Activated CD4-positive, alpha-beta T cell treated with anti-CD3 and anti-CD28 coated beads, Interleukin-2, amount 10 ng/mL, durations not matched to agents 24 days and 14 days (primary cell): Measurements from ENCODE around the gene TTC19. TPM values are rescaled to one million over a fixed set of nuclear protein-coding genes. Genes with fewer than 3 reads are reported as not detected.
"Not testable (repeated sequence)": the region's sequence is repeated elsewhere in the genome, so short reads cannot be mapped to it uniquely, and the experiment has no call there.

Source experiments
- DNase-seq: peaks from one replicate; pipeline ENCODE4 v3.0.0; 2022
- H3K27ac Mint-ChIP-seq: one replicate; pipeline ENCODE4 v1.8.0; 2022; ENCODE audit warnings: mild to moderate bottlenecking, mixed read lengths
- H3K27me3 Mint-ChIP-seq: one replicate; pipeline ENCODE4 v1.8.0; 2022; ENCODE audit warnings: mixed read lengths
- H3K36me3 Mint-ChIP-seq: one replicate; pipeline ENCODE4 v1.8.0; 2022; ENCODE audit warnings: low read depth, mild to moderate bottlenecking, mixed read lengths
- H3K4me1 Mint-ChIP-seq: one replicate; pipeline ENCODE4 v1.8.0; 2021; ENCODE audit warnings: mixed read lengths
- H3K4me3 Mint-ChIP-seq: one replicate; pipeline ENCODE4 v1.8.0; 2022; ENCODE audit warnings: mild to moderate bottlenecking, moderate library complexity, mixed read lengths
- H3K9me3 Mint-ChIP-seq: one replicate; pipeline ENCODE4 v1.8.0; 2021; ENCODE audit warnings: mixed read lengths
- intact Hi-C: fragments of 100-400 bp; cut with micrococcal nuclease; formaldehyde crosslinking; loops from one replicate; pipeline ENCODE4 v1.15.1; 2023
- total RNA-seq: library from RNA; stranded (reverse); gene quantifications from 2 replicates; pipeline ENCODE4 v1.2.3, GENCODE V29; 2022

The TTC19 gene
- total RNA-seq, 1 donor from 2014 or later, result 38.9 TPM

DNA sequence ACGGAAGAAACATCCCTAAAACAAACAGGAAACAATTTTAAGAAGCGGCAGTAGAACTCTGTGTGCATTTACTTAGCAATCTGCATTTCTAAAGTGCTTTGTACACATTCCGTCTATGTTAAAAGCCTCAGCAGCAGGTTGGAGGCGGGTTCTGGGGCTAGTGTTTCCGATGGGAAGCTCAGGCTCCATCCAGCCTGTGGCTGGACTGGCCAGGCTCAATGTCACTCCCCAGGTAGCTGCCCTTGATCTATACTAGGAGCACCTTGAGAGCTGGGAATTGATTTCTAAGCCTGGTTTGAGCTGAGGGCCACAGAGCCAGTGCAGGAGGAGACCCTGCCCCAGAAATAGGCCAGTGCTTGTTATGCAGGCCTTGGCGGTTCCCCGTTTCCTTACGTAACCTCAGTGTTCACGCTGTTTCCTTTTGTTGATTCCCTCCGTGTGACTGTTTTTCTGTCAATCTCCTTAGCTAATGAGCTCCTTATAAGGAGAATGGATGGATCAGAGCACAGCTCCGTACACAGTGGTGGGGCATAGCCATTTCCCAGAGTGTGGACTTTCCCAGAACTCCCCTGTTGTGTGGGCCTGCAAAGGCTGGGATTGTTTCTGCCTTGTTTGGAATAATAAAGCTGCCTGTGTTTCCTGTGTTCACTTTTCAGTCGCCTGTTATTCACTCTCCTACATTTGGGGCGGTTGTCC is 33.3 kb upstream of the TTC19 start:
- no peak overlapping the region for H3K27ac Mint-ChIP-seq
- H3K4me3 Mint-ChIP-seq, result no peak overlapping the region
- no peaks in the 10 kb centered on the region for H3K36me3 Mint-ChIP-seq
- H3K9me3 Mint-ChIP-seq, result no peaks in the 10 kb centered on the region
- H3K4me1 Mint-ChIP-seq, result peaks cover 9% of the 10 kb centered on the region
- peaks cover 51% of the 10 kb centered on the region for H3K27me3 Mint-ChIP-seq
- intact Hi-C loops, result no loop called here
- DNase-seq, result no peak

DNA sequence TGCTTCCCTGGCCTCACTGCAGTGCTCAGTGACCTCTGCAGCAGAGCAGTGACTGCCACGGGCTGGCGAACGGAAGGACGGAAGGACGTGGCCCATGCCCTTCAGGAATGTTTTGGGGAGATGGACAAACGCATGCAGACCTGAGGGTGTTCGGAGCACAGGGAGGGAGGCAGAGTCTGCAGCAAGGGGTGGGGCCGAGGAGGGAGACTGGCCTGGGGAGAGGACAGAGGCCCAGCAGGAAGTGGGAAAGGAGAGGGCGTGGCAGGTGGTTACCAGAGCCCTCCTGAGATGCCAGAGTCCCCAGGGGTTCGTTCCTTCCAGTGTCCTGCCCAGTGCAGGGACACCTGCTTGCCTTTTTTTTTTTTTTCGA is 32.8 kb upstream of the TTC19 start:
- Mint-ChIP-seq H3K27ac (no peak overlapping the region), H3K27me3 (peaks cover 46% of the 10 kb centered on the region), H3K9me3 (no peaks in the 10 kb centered on the region), H3K36me3 (no peaks in the 10 kb centered on the region), H3K4me1 (peaks cover 7% of the 10 kb centered on the region), H3K4me3 (no peak overlapping the region)
- intact Hi-C loops, result no loop called here
- no peak for DNase-seq

DNA sequence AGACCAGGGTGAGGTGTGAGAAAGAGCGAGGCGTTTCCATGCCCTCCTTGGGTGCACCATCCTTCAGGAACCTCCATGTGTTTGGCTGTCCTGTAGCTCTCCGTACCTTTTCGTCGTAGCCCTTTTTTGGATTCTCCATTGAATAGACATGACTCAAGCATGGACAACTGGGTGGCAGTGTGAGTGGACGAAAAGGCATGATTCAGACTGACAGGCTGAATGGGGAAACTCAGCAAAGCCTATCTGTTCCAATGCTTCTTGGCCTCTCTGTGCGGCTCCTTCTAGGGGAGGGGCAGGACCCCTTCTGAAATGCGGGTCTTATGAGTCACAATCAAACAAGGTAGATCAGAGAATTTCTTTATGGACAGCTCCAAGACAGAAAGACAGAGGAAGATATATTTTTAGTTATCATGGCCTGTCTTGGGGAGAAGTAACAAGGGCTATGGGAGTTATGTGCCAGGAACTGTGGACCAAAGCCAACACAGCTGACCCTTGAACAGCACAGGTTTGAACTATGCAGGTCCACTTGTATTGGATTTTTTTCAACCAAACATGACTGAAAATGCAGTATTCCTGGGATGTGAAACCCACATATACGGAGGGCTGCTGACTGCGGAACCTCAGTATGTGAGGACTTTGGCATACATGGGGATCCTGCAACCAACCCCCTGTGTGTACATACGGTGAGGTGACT is 31.8 kb upstream of the TTC19 start:
- Mint-ChIP-seq H3K27ac (no peak overlapping the region), H3K4me1 (peaks cover 9% of the 10 kb centered on the region), H3K4me3 (no peak overlapping the region), H3K9me3 (no peaks in the 10 kb centered on the region), H3K27me3 (peaks cover 48% of the 10 kb centered on the region), H3K36me3 (no peaks in the 10 kb centered on the region)
- intact Hi-C loops, result no loop called here
- DNase-seq, result no peak

DNA sequence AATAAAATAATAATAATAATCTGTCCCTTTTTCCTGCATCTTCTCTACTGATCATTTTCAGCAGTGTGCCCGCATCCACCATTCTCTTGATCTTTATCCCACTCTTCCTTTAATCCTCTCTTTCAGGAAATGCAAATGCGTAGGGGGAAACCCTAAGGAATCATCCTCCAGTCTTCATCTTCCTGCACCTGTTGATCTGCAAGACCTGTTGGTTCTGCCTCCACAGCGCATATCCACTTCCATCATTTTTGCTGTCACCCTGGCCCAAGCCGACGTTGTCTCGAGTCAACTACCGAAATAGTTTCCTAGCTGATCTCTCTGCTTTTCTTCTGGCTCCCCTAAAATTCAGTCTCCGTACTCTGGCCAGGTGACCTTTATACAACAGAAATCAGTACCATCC is 30.2 kb upstream of the TTC19 start:
- peaks cover 40% of the 10 kb centered on the region for H3K27me3 Mint-ChIP-seq
- H3K9me3 Mint-ChIP-seq, result no peaks in the 10 kb centered on the region

DNA sequence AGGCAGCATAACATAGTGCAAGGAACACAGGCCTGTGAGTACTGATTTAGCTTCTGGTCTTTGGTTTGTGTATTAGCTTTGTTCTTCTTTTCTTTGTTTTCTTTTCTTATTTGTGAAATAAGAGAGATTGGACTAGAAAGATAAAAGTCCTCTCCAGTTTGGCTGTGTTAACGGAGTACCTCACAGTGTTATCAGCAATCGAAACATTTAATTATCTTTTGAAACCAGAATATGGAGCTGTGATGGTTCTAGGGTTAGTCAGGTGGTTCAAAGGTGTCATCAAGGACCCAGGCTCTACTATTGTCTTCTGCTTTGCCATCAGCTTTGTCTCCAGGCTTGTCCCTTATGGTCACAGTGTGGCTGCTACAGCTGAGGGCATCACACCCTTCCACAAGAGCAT is 29.1 kb upstream of the TTC19 start:
- Mint-ChIP-seq H3K27me3 (peaks cover 34% of the 10 kb centered on the region), H3K36me3 (no peaks in the 10 kb centered on the region), H3K4me1 (peaks cover 10% of the 10 kb centered on the region), H3K4me3 (no peak overlapping the region), H3K9me3 (no peaks in the 10 kb centered on the region), H3K27ac (no peak overlapping the region)
- intact Hi-C loops, result no loop called here
- no peak for DNase-seq

More for the DNA sequence above, 30.2 kb upstream of the TTC19 start:
- Mint-ChIP-seq H3K4me1 (peaks cover 12% of the 10 kb centered on the region), H3K36me3 (no peaks in the 10 kb centered on the region), H3K4me3 (no peak overlapping the region), H3K27ac (no peak overlapping the region)
- intact Hi-C loops, result no loop called here
- DNase-seq, result no peak

DNA sequence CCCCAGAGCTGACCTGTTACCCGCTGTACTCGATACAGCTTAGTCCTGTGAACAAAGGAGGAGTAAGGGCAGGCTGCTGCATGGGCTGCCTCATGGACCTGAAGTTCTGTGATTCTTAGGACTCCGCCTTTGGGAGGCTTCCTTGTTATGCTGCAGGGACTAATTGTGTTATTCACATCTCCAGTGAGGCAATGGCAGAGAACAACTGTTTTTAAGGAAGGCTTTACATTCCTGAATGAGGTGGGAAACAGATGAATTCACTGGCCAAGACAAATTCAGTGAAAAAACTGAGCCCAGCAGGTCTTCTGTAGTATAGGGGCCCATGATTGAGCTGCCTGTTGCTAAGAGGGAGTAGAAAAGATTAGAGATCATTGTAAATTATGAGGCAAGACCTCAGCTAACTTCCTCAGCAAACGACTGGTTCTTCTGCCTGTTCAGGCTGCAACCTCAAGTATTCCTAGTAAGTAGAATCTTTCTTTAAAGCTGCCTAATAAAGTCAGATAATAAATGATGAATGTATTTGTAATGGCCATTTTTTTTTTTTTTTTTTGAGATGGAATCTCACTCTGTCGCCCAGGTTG is 28.4 kb upstream of the TTC19 start:
- no peak for DNase-seq
- Mint-ChIP-seq H3K27me3 (peaks cover 29% of the 10 kb centered on the region), H3K27ac (no peak overlapping the region), H3K4me3 (no peak overlapping the region), H3K9me3 (no peaks in the 10 kb centered on the region), H3K36me3 (no peaks in the 10 kb centered on the region), H3K4me1 (peaks cover 10% of the 10 kb centered on the region)
- intact Hi-C loops, result no loop called here

DNA sequence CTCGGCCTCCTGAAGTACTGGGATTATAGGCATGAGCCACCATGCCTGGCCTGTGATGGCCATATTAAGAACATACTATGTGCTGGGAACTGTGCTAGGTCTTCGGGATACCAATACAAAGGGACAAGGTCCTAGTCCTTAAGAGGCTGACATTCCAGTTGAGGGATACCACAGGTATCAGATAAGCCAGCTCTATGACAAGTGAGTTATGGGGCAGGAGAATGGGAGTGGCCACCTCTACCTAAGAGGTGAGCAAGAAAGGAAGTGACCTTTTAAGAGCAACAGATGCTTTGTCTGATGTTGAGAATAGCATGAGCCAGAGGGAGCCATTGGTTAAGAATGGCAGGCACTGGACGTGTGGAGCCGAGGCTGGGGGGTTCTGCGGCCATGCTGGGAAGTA is 27.7 kb upstream of the TTC19 start:
- Mint-ChIP-seq H3K36me3 (peaks cover 1% of the 10 kb centered on the region), H3K27ac (no peak overlapping the region), H3K9me3 (no peaks in the 10 kb centered on the region), H3K4me3 (no peak overlapping the region), H3K4me1 (peaks cover 5% of the 10 kb centered on the region), H3K27me3 (peaks cover 24% of the 10 kb centered on the region)
- intact Hi-C loops, result no loop called here
- DNase-seq, result no peak

DNA sequence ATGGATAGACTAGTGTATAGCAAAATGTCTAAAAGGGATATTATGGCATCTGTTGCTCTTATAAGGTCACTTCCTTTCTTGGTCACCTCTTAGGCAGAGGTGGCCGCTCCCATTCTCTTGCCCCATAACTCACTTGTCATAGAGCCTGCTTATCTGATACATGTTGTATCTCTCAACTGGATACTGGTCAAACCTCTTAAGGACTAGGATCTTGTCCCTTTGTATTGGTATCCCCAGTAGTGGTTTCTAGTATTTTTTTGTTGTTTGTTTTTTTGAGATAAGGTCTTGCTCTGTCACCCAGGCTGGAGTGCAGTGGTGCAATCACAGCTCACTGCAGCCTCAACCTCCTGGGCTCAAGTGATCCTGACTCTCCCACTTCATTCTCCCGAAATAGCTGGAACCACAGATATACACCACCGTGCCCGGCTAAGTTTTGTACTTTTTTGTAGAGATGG is 27.1 kb upstream of the TTC19 start:
- peaks cover 2% of the 10 kb centered on the region for H3K36me3 Mint-ChIP-seq

DNA sequence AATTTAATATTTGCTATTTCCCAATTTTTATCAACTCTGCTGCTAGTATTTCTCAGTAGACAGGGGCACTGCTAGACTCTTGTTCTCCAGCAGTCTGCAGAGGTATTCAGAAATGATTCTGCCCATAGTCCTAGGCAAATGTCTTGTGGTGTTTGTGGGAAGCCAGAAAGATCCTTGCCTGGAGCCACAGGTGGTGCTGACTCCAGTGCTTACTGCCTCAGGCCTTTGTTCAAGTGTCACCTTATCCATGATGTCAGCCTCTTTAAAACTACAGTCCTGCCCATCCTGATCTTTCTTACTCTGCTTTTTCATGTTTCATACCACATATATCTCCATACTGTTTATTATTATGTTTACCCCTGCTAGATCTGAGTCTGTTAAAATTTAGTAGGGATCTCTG is 26.6 kb upstream of the TTC19 start:
- peaks cover 5% of the 10 kb centered on the region for H3K36me3 Mint-ChIP-seq
- H3K4me3 Mint-ChIP-seq, result no peak overlapping the region
- H3K4me1 Mint-ChIP-seq, result peaks cover 5% of the 10 kb centered on the region
- H3K27ac Mint-ChIP-seq, result no peak overlapping the region
- intact Hi-C loops, result no loop called here
- no peaks in the 10 kb centered on the region for H3K9me3 Mint-ChIP-seq
- peaks cover 21% of the 10 kb centered on the region for H3K27me3 Mint-ChIP-seq
- no peak for DNase-seq

More for the DNA sequence above, 27.1 kb upstream of the TTC19 start:
- Mint-ChIP-seq H3K27me3 (peaks cover 24% of the 10 kb centered on the region), H3K4me3 (no peak overlapping the region), H3K9me3 (no peaks in the 10 kb centered on the region), H3K4me1 (peaks cover 5% of the 10 kb centered on the region), H3K27ac (no peak overlapping the region)
- no peak for DNase-seq
- intact Hi-C loops, result no loop called here

DNA sequence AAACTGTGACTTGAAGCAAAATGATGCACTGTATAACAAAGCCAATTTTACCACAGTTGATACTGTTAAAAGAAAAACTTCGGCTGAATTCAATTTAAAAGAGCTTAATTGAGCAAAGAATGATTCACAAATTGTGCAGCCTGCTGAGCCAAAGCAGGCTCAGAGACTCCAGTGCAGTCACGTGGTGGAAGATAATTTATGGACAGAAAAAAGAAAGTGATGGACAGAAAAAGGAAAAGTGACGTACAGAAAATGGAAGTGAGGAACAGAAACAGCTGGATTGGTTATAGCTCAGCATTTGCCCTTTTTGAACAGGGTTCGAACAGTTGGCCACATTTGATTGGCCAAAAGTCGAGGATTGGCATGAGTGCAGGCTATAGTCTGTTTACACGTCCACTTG is 25.8 kb upstream of the TTC19 start:
- H3K4me1 Mint-ChIP-seq, result peaks cover 5% of the 10 kb centered on the region
- H3K36me3 Mint-ChIP-seq, result peaks cover 6% of the 10 kb centered on the region
- H3K27ac Mint-ChIP-seq, result no peak overlapping the region
- peaks cover 17% of the 10 kb centered on the region for H3K27me3 Mint-ChIP-seq
- intact Hi-C loops, result no loop called here
- no peak for DNase-seq
- no peaks in the 10 kb centered on the region for H3K9me3 Mint-ChIP-seq
- no peak overlapping the region for H3K4me3 Mint-ChIP-seq

DNA sequence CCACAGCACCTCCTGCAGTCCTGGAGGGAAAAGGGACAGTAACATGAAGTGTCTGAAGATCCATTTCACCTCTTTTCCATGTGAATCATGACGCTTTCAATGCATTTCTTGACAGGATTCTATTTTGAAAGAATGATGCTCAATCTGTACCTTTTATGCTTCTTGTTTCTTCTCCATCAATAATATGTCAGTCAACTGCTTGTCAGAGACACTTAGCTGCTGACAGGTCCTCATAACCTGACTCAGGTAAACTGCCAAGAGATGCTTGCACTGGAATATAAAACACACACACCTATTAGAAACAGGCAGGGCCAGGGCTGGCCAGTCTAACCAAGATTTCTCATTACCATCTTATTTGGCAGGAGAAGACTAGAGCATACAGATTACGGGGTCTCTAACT is 21.7 kb upstream of the TTC19 start:
- no peak overlapping the region for H3K27ac Mint-ChIP-seq
- H3K27me3 Mint-ChIP-seq, result no peaks in the 10 kb centered on the region
- H3K36me3 Mint-ChIP-seq, result peaks cover 24% of the 10 kb centered on the region
- DNase-seq, result no peak
- intact Hi-C loops, result no loop called here
- H3K4me1 Mint-ChIP-seq, result peaks cover 24% of the 10 kb centered on the region
- no peaks in the 10 kb centered on the region for H3K9me3 Mint-ChIP-seq
- no peak overlapping the region for H3K4me3 Mint-ChIP-seq

DNA sequence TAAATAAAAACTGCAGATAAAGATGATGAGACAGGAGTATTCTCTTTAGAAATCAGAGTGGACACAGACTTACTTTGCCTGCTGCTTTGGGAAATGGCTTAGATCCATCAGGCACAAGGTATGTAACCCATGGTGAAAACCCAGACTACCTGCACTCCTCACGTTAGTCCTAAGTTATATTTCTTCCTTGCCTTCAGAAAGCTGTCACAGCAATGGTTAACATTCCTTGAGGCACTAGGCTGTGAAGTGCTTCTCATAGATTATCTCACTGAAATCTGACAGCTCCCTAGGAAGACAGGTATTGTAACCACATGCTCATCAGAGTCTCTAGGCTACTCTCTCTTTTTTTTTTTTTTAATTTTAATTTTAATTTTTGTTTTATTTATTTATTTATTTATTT is 21.0 kb upstream of the TTC19 start:
- H3K27ac Mint-ChIP-seq, result no peak overlapping the region
- H3K9me3 Mint-ChIP-seq, result no peaks in the 10 kb centered on the region
- peaks cover 20% of the 10 kb centered on the region for H3K4me1 Mint-ChIP-seq
- H3K4me3 Mint-ChIP-seq, result no peak overlapping the region
- peaks cover 25% of the 10 kb centered on the region for H3K36me3 Mint-ChIP-seq
- intact Hi-C loops, result no loop called here
- no peaks in the 10 kb centered on the region for H3K27me3 Mint-ChIP-seq
- DNase-seq, result no peak

DNA sequence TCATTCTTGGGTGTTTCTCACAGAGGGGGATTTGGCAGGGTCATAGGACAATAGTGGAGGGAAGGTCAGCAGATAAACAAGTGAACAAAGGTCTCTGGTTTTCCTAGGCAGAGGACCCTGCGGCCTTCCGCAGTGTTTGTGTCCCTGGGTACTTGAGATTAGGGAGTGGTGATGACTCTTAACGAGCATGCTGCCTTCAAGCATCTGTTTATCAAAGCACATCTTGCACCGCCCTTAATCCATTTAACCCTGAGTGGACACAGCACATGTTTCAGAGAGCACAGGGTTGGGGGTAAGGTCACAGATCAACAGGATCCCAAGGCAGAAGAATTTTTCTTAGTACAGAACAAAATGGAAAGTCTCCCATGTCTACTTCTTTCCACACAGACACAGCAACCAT is 20.6 kb upstream of the TTC19 start:
- intact Hi-C loops, DNase-seq, H3K9me3 Mint-ChIP-seq, H3K27me3 Mint-ChIP-seq, H3K4me3 Mint-ChIP-seq, H3K27ac Mint-ChIP-seq: not testable (repeated sequence)
- Mint-ChIP-seq H3K36me3 (peaks cover 29% of the 10 kb centered on the region), H3K4me1 (peaks cover 20% of the 10 kb centered on the region)

DNA sequence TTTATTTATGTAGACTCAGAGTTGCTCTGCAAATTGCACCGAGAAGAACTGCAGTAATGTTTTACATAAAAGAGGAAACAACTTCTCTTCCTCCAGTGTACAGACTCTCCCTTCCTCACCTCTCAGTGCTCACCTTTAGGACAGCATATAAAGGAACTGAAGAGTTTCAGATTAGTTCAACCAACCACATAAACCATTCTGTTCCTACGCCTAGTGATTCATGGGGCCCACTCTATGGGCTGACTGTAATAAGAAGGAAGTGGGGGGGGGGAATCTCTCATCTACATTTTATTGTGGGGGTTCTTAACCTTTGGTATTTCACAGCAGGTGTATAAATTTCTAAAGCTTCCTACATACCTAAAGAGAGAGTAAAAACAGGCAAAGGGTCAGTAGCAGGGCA is 18.4 kb upstream of the TTC19 start:
- no peaks in the 10 kb centered on the region for H3K9me3 Mint-ChIP-seq
- no peak overlapping the region for H3K4me3 Mint-ChIP-seq
- peaks cover 20% of the 10 kb centered on the region for H3K4me1 Mint-ChIP-seq
- DNase-seq, result no peak
- no peaks in the 10 kb centered on the region for H3K27me3 Mint-ChIP-seq
- intact Hi-C loops, result loop anchor here (1.0 kb wide), 1 partner anchor 22 kb away; no protein-coding TSS in a partner anchor
- peaks cover 35% of the 10 kb centered on the region for H3K36me3 Mint-ChIP-seq
- H3K27ac Mint-ChIP-seq, result no peak overlapping the region
